Activated naive CD4-positive, alpha-beta T cell treated with anti-CD3 and anti-CD28 coated beads, Interleukin-2, amount 50 U/mL, for 72 hours (primary cell): ENCODE measurements around the gene SHB. TPM values are rescaled to one million over a fixed set of nuclear protein-coding genes. Genes with fewer than 3 reads are reported as not detected.
A peak's percentile ranks its signal among the peaks of the same experiment; 100 is the strongest.

Experiments
- ATAC-seq, 2 donors: fragments of 150-1000 bp; cut with Tn5 transposase; 2 replicates each; pipeline ENCODE4 v1.10.0; 2021; ENCODE audit warnings: mild to moderate bottlenecking in 2 of 2, moderate library complexity in 2 of 2
- DNase-seq, 2 donors: peaks; one replicate each; pipeline ENCODE4 v3.0.0; 2021 to 2022; ENCODE audit warnings: low spot score in 2 of 2
- H3K27ac Mint-ChIP-seq, 2 donors: one replicate each; pipeline ENCODE4 v1.8.0; 2022; ENCODE audit warnings: mild to moderate bottlenecking in 2 of 2, mixed read lengths in 2 of 2
- H3K36me3 Mint-ChIP-seq, 2 donors: one replicate each; pipeline ENCODE4 v1.8.0; 2022; ENCODE audit warnings: mixed read lengths in 2 of 2
- H3K9me3 Mint-ChIP-seq, 2 donors: one replicate each; pipeline ENCODE4 v1.8.0; 2022; ENCODE audit warnings: mixed read lengths in 2 of 2
- total RNA-seq, 2 donors: library from RNA; stranded (reverse); gene quantifications; one replicate each; pipeline ENCODE4 v1.2.3, GENCODE V29; 2022

Gene SHB
- total RNA-seq, 2 donors from 2014 or later, result 0.34 to 1.7 TPM

- no peak for DNase-seq
- Mint-ChIP-seq H3K27ac (peak overlapping the region in 1 of 2 donors; percentile 69), H3K36me3 (no peaks in the 10 kb centered on the region), H3K9me3 (no peaks in the 10 kb centered on the region)
- no peak for ATAC-seq
Observed at GRCh38 chr9:38024036-38024681, 44.9 kb downstream of the SHB start.

GRCh38 chr9:38023661-38024035 lies 45.4 kb downstream of the SHB start:
- Mint-ChIP-seq H3K36me3 (no peaks in the 10 kb centered on the region), H3K9me3 (no peaks in the 10 kb centered on the region), H3K27ac (no peak overlapping the region)
- DNase-seq (no peak), ATAC-seq (no peak)

DNA sequence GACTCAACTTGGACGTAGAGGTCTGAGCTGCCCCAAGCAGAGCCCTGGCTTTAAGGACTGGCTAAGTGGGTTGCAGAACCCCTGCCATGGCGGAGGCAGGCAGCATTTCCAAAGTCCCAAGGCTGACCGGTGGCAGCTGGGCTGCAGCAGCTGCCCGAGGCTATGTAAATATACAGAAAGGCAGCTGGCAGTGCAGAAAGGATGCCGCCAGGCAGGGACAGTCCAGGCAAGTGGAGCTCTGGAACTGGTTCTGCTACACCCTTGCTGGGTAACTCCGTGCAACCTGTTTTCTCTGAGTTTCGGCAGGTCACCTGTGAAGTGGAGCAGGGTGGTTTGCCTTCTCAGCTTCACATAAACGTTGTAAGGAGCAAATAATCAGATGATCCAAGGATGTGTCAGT lies 46.0 kb downstream of the SHB start:
- Mint-ChIP-seq H3K27ac (no peak overlapping the region), H3K9me3 (no peaks in the 10 kb centered on the region), H3K36me3 (no peaks in the 10 kb centered on the region)
- ATAC-seq, result no peak
- no peak for DNase-seq

DNA sequence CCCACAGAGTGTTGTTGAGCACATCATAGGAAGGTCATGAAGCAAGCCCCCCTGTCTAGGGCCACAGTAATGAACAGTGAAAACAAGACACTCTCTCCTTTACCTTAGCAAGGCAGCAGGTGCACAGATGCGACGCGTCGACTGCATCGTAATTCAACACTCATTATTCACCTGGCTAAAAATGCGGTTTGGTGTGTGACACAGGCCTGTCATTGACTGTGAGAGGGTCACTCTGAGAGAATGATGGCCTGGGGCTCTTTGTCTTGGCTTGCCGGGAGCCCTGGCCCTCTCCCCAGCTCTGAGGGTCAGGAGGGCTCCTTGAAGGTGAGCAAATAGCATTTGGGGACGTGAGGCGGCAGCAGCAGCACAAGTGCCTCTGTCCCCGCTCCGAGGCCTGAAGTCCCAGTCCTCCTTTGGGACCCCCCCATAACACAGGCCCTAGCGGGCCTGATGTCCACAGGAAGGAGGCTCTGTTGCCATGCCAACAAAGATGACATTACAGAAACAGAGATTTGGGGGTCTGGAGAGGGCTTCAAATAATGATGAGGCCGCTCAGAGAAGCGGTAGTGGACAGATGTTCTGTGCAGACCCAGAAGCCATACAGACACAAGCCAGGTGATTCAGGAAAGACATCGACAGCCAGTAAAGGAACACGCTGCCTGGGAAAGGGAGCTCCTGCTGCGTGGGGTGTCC lies 46.7 kb downstream of the SHB start:
- no peaks in the 10 kb centered on the region for H3K36me3 Mint-ChIP-seq
- DNase-seq (no peak), ATAC-seq (no peak)
- peak overlapping the region in 1 of 2 donors; percentile 56 for H3K27ac Mint-ChIP-seq
- no peaks in the 10 kb centered on the region for H3K9me3 Mint-ChIP-seq

- ATAC-seq (no peak), DNase-seq (no peak)
- H3K36me3 Mint-ChIP-seq, result no peaks in the 10 kb centered on the region
- no peak overlapping the region for H3K27ac Mint-ChIP-seq
- no peaks in the 10 kb centered on the region for H3K9me3 Mint-ChIP-seq
Observed at GRCh38 chr9:38020151-38021076, 48.6 kb downstream of the SHB start.

- Mint-ChIP-seq H3K9me3 (no peaks in the 10 kb centered on the region), H3K36me3 (no peaks in the 10 kb centered on the region), H3K27ac (no peak overlapping the region)
- no peak for DNase-seq
- no peak for ATAC-seq
Observed at GRCh38 chr9:38019731-38020130, 49.3 kb downstream of the SHB start.

- DNase-seq (no peak), ATAC-seq (no peak)
- no peaks in the 10 kb centered on the region for H3K36me3 Mint-ChIP-seq
- no peaks in the 10 kb centered on the region for H3K9me3 Mint-ChIP-seq
- no peak overlapping the region for H3K27ac Mint-ChIP-seq
Observed at GRCh38 chr9:38018958-38019602, 49.9 kb downstream of the SHB start.

DNA sequence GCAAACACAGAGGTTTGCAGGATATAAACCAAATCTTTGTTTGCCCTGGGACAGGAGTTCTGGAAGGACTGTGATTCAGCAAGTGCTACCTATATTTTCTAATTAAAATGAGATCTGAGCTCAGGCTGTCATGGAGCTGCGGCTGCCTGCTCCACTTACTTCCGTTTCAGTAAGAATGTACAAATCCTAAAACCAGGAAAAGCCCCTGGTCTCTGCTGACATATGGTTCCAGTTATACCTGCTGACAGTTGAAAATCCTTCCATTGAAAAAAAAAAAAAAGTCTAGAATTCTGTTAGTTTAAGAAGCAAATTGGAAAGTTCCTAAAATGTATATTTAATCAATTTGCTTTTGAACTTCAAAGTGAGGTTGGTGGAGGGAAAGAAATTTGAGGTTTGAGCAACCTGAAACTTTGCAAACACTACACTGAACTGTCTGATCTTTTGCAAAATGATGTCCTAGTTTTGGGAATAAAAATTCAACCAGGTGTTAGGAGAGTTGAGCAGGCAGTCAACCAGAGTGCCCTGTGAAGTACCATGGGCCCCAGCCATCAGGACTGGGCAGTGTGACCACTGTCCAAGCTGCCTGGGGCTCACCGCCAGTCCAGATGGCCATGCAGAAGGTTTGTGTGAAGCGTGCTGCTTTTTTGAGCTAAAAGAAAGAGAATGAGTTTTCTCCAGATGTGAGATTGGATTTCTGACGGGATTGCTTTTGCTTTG lies 50.6 kb downstream of the SHB start:
- ATAC-seq (no peak), DNase-seq (no peak)
- Mint-ChIP-seq H3K9me3 (no peaks in the 10 kb centered on the region), H3K27ac (peak overlapping the region in 1 of 2 donors; percentile 55), H3K36me3 (no peaks in the 10 kb centered on the region)

DNA sequence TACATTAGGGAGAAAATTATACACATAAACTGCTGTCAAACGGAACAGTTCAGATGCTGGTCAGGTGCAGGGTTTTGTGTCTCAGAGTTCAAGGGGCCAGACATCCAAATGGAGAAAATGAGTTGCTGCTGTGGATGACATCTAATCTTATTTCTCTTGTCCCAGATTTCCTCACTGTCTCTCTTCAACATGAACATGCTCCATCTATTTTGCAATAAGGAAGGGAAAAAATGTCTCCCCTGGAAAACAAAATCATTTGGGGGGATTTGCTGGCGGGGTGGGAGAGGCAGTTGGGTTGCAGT lies 51.2 kb downstream of the SHB start:
- no peaks in the 10 kb centered on the region for H3K36me3 Mint-ChIP-seq
- ATAC-seq, result no peak

GRCh38 chr9:38017149-38017884 lies 51.7 kb downstream of the SHB start:
- Mint-ChIP-seq H3K36me3 (no peaks in the 10 kb centered on the region), H3K9me3 (no peaks in the 10 kb centered on the region), H3K27ac (no peak overlapping the region)
- DNase-seq, result no peak
- ATAC-seq, result no peak

More for the DNA sequence above, 51.2 kb downstream of the SHB start:
- DNase-seq, result no peak
- H3K9me3 Mint-ChIP-seq, result no peaks in the 10 kb centered on the region
- H3K27ac Mint-ChIP-seq, result no peak overlapping the region

- DNase-seq, result no peak
- H3K9me3 Mint-ChIP-seq, result no peaks in the 10 kb centered on the region
- no peaks in the 10 kb centered on the region for H3K36me3 Mint-ChIP-seq
- H3K27ac Mint-ChIP-seq, result no peak overlapping the region
- ATAC-seq, result no peak
Observed at GRCh38 chr9:38016375-38017135, 52.5 kb downstream of the SHB start.

GRCh38 chr9:38015906-38016305 lies 53.1 kb downstream of the SHB start:
- DNase-seq (no peak), ATAC-seq (no peak)
- Mint-ChIP-seq H3K9me3 (no peaks in the 10 kb centered on the region), H3K36me3 (no peaks in the 10 kb centered on the region), H3K27ac (peak overlapping the region in 1 of 2 donors; percentile 69)

DNA sequence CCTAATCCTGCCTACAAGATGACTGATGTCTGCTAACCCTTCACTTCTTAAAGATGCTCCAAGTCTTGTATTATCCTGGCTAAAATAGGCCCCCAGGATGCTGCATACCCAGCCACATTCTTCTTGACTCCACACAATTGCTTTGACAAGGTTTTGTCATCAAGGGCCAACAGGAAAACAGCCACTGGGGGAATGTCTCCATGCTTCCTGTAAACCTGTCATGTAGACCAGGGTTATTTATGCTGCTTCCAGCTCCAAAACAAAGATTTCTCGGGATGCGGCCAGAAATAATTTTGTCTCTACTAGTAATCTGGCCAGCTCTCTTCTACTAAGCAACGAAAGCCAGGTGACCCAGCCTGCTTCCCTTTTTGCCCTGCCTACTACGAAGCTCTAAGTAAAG lies 53.8 kb downstream of the SHB start:
- Mint-ChIP-seq H3K36me3 (no peaks in the 10 kb centered on the region), H3K9me3 (no peaks in the 10 kb centered on the region), H3K27ac (peak overlapping the region in 1 of 2 donors; percentile 69)
- ATAC-seq (no peak), DNase-seq (no peak)

DNA sequence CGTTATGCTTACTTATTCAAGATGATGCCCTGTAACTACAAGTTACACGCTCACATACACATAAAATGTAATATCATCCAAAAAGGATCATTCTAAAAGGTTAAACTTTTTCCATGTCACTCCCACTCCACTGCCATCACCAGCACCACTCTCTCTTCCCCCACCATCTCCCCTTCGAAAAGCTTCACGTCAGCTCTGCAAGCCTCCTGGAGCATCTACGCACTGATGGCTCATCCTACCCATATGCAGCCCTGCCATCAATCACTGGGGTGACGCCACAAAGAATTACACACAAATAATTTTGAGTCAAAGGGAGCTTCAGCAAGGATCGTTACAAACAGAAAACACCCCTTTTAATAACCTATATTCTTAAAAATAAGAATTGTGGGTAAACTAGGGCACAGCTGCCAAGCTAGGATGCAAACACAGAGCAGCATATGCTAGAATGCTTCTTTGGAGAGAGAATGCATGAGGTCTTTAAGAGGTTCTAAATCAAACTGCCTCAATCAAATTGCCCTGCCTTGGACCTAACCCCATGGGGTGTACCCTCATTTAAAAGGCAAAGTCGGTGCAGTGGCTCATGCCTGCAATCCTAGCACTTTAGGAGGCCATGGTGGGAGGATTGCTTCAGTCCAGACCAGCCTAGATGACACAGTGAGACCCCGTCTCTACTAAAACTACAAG lies 56.1 kb downstream of the SHB start:
- no peak for ATAC-seq
- Mint-ChIP-seq H3K9me3 (no peaks in the 10 kb centered on the region), H3K27ac (peak overlapping the region in 1 of 2 donors; percentile 78), H3K36me3 (no peaks in the 10 kb centered on the region)
- no peak for DNase-seq

DNA sequence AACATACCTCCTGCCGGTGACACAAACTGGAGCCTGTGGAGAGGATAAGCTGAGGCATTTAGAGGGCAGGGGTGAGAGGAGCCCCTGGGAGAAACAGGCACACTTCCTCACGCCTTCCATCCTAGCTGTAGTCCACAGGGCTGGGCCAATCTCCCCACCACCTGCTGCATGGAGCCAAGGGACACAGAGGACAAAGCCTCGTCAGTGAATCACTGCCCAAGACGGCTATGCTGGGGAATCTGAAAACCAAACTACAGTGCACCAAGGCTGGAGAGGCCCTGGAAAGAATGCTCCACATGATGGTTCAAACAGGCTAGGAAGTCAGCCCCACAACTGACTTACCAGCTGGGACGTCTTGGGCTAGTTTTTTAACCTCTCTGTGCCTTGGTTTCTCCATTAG lies 57.0 kb downstream of the SHB start:
- no peaks in the 10 kb centered on the region for H3K36me3 Mint-ChIP-seq
- ATAC-seq, result no peak
- H3K27ac Mint-ChIP-seq, result no peak overlapping the region
- no peaks in the 10 kb centered on the region for H3K9me3 Mint-ChIP-seq
- DNase-seq, result no peak
